ENCODE results near the gene GLOD4. TPM values are rescaled to one million over a fixed set of nuclear protein-coding genes. Genes with fewer than 3 reads are reported as not detected.

Gene GLOD4
- total and polyA plus RNA-seq, 8 donors, result 46.5 to 105 (median 93.2) TPM

DNA sequence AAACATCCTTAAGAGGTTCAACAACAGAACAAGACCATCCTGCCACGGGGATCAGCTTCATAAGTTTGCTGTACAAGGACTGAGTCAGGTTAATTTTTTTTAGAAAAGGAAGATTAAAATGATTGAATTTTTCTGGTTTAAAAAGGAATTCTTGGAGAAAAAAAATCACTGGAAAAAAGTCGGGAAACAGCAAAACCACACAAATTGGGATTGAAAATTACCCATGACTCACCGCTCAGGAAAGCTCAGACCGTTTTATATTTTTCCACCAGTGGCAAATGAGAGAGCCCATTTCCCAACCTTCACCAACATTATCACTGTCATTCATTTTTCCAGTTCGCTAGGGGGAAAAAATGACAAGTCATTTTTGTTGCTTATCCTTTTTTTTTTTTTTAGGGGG, 46.7 kb upstream of the GLOD4 start:
- H3K4me3 ChIP-seq, result no peak overlapping the region
- intact Hi-C loops (cut with DNase I), result no loop called here
- no peaks in the 10 kb centered on the region for H3K27me3 ChIP-seq
- no peak overlapping the region for H3K27ac ChIP-seq
- TF ChIP-seq, protein P1, sequence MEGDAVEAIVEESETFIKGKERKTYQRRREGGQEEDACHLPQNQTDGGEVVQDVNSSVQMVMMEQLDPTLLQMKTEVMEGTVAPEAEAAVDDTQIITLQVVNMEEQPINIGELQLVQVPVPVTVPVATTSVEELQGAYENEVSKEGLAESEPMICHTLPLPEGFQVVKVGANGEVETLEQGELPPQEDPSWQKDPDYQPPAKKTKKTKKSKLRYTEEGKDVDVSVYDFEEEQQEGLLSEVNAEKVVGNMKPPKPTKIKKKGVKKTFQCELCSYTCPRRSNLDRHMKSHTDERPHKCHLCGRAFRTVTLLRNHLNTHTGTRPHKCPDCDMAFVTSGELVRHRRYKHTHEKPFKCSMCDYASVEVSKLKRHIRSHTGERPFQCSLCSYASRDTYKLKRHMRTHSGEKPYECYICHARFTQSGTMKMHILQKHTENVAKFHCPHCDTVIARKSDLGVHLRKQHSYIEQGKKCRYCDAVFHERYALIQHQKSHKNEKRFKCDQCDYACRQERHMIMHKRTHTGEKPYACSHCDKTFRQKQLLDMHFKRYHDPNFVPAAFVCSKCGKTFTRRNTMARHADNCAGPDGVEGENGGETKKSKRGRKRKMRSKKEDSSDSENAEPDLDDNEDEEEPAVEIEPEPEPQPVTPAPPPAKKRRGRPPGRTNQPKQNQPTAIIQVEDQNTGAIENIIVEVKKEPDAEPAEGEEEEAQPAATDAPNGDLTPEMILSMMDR (IDR thresholded peaks at IDR 0.05), result no peak
- H3K9me3 ChIP-seq, result peaks cover 0 to 7% of the 10 kb centered on the region in 2 donors
- DNase-seq (no peak), ATAC-seq (no peak)
- H3K36me3 ChIP-seq, result no peaks in the 10 kb centered on the region
- peaks cover 0 to 3% of the 10 kb centered on the region in 2 donors for H3K4me1 ChIP-seq

DNA sequence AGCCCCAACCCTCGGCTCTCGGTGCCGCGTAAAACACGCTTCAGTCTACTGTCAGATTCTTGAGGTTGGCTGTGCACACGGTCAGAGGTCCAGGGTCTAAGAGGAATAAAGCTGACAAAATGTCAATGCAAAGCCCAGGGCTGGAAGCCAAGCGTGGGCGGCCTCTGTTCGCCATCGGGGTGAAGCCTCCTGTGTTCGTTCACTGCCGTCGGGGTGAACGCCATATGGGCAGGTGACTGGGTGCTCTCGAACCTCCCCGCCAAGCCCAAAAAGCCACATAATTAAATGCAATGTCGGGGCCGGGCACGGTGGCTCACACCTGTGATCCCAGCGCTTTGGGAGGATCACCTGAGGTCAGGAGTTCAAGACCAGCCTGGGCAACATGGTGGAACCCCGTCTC, 44.7 kb upstream of the GLOD4 start:
- TF ChIP-seq, protein P1 (IDR thresholded peaks at IDR 0.05), result no peak
- intact Hi-C loops (cut with DNase I), result no loop called here
- H3K27ac ChIP-seq, result no peak overlapping the region
- H3K27me3 ChIP-seq, result no peaks in the 10 kb centered on the region
- ATAC-seq (no peak), DNase-seq (no peak)
- H3K4me3 ChIP-seq, result no peak overlapping the region
- peaks cover 0 to 4% of the 10 kb centered on the region in 2 donors for H3K9me3 ChIP-seq
- H3K4me1 ChIP-seq, result peaks cover 0 to 3% of the 10 kb centered on the region in 2 donors
- H3K36me3 ChIP-seq, result peaks cover 0 to 14% of the 10 kb centered on the region in 2 donors

DNA sequence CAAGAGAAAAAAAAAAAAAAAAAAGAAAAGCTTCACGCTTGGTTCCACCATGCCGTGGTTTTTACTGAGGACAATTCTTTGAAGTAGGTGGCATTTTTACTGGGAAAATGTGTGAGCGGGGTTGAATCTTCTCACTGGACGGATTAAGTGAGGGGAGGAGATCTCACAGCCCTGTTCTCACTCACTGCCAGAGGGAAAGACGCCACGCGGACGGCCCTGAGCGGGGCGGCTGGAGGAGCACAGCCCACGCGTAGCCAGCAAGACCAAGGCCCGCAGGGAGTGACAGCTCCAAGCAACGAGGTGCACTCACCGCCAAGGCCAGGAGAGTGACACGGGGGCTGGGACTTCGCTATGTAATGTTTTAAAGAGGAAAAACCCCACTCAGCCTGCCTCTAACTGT, 43.1 kb upstream of the GLOD4 start:
- H3K4me3 ChIP-seq, result no peak overlapping the region
- intact Hi-C loops (cut with DNase I), result no loop called here
- H3K36me3 ChIP-seq, result peaks cover 0 to 18% of the 10 kb centered on the region in 2 donors
- H3K27me3 ChIP-seq, result no peaks in the 10 kb centered on the region
- TF ChIP-seq, protein P1 (IDR thresholded peaks at IDR 0.05), result no peak
- no peak for DNase-seq
- H3K9me3 ChIP-seq, result no peaks in the 10 kb centered on the region
- no peak for ATAC-seq
- no peaks in the 10 kb centered on the region for H3K4me1 ChIP-seq
- no peak overlapping the region for H3K27ac ChIP-seq

DNA sequence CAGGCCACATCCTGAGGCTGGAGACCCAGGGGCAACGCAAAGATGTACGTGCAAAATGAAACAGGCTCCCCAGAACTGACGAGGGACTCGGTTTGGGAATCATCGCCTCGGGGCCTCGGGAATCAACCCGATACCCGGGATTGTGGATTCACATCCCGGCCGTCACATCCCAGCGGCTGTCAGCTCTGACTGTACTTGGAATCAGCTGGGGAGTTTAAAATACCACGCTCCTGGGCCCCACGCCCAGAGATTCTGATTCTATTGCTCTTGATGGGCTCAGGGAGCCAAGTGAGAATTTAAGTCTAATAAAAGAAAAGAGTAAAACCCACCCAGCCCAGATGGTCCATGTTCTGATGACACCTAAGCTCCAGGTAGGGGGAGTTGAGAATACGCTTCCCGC, 42.3 kb upstream of the GLOD4 start:
- no peak overlapping the region for H3K4me3 ChIP-seq
- ATAC-seq (no peak), DNase-seq (no peak)
- TF ChIP-seq, protein P1 (IDR thresholded peaks at IDR 0.05), result no peak
- intact Hi-C loops (cut with DNase I), result no loop called here
- H3K4me1 ChIP-seq, result no peaks in the 10 kb centered on the region
- no peaks in the 10 kb centered on the region for H3K27me3 ChIP-seq
- H3K27ac ChIP-seq, result no peak overlapping the region
- no peaks in the 10 kb centered on the region for H3K9me3 ChIP-seq
- peaks cover 0 to 20% of the 10 kb centered on the region in 2 donors for H3K36me3 ChIP-seq

DNA sequence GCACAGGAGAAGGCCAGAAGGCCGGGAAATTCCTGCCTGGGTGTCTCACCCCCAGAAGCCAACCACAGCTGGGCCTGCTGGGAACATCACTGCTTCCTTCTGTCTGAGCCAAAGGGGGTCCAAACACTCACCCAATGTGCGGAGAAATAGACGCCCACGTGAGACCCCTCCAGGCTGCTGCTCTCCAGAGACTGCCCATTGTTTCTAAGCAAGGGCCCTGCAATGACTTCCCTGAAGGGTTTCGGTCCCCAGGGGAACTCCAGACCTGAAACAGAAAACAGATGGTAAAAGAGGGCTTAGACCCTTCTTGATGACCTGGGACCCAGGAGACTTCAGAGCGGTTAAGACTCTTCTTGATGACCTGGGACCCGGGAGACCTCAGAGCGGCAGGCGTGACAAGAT, 41.4 kb upstream of the GLOD4 start:
- no peak overlapping the region for H3K27ac ChIP-seq
- H3K4me1 ChIP-seq, result no peaks in the 10 kb centered on the region
- ATAC-seq, result no peak
- peaks cover 0 to 29% of the 10 kb centered on the region in 2 donors for H3K36me3 ChIP-seq
- DNase-seq, result no peak
- intact Hi-C loops (cut with DNase I), result no loop called here
- no peaks in the 10 kb centered on the region for H3K9me3 ChIP-seq
- H3K27me3 ChIP-seq, result no peaks in the 10 kb centered on the region
- H3K4me3 ChIP-seq, result no peak overlapping the region
- TF ChIP-seq, protein P1 (IDR thresholded peaks at IDR 0.05), result no peak

All from left lung (tissue), 10 donors.